NAMALWA (cell line): Measurements from ENCODE around the gene TMEM252.

Experiments used
- DNase-seq: peaks from one replicate; pipeline ENCODE4 v3.0.0-alpha.2; 2015; ENCODE audit warnings: low spot score

The TMEM252 gene

GRCh38 chr9:68497629-68498028 lies 43.1 kb downstream of the TMEM252 start:
- no peak for DNase-seq

GRCh38 chr9:68496356-68496755 lies 44.3 kb downstream of the TMEM252 start:
- no peak for DNase-seq

GRCh38 chr9:68495247-68495646 lies 45.4 kb downstream of the TMEM252 start:
- no peak for DNase-seq

GRCh38 chr9:68493958-68494577 lies 46.6 kb downstream of the TMEM252 start:
- no peak for DNase-seq

- no peak for DNase-seq
Observed at GRCh38 chr9:68493541-68493940, 47.1 kb downstream of the TMEM252 start.

GRCh38 chr9:68492806-68493205 lies 47.9 kb downstream of the TMEM252 start:
- no peak for DNase-seq

- DNase-seq: no peak
Observed at GRCh38 chr9:68489646-68490045, 51.0 kb downstream of the TMEM252 start.

- DNase-seq: no peak
Observed at GRCh38 chr9:68488126-68488525, 52.6 kb downstream of the TMEM252 start.
